ENCODE results near the gene FOXI2.

The FOXI2 gene

GRCh38 chr10:127743205-127743604 lies 6.2 kb downstream of the FOXI2 start:
- no peak for DNase-seq (ENCODE audit: low read depth, low spot score)

GRCh38 chr10:127744956-127745355 lies 8.0 kb downstream of the FOXI2 start:
- DNase-seq (ENCODE audit: low read depth, low spot score): no peak

- DNase-seq (ENCODE audit: low read depth, low spot score): no peak
These were observed 8.9 kb downstream of the FOXI2 start for GRCh38 chr10:127745861-127746260.

- DNase-seq (ENCODE audit: low read depth, low spot score): no peak
These were observed 18.8 kb downstream of the FOXI2 start for GRCh38 chr10:127755753-127756152.

GRCh38 chr10:127756264-127756663 lies 19.3 kb downstream of the FOXI2 start:
- no peak for DNase-seq (ENCODE audit: low read depth, low spot score)

GRCh38 chr10:127757033-127757432 lies 20.0 kb downstream of the FOXI2 start:
- DNase-seq (ENCODE audit: low read depth, low spot score): no peak

GRCh38 chr10:127759276-127759675 lies 22.3 kb downstream of the FOXI2 start:
- no peak for DNase-seq (ENCODE audit: low read depth, low spot score)

GRCh38 chr10:127762925-127763324 lies 25.9 kb downstream of the FOXI2 start:
- no peak for DNase-seq (ENCODE audit: low read depth, low spot score)

GRCh38 chr10:127774766-127775559 lies 38.0 kb downstream of the FOXI2 start:
- no peak for DNase-seq (ENCODE audit: low read depth, low spot score)

GRCh38 chr10:127776816-127777215 lies 39.8 kb downstream of the FOXI2 start:
- DNase-seq (ENCODE audit: low read depth, low spot score): no peak

- DNase-seq (ENCODE audit: low read depth, low spot score): no peak
These were observed 44.4 kb downstream of the FOXI2 start for GRCh38 chr10:127781412-127781811.

GRCh38 chr10:127787873-127788272 lies 50.9 kb downstream of the FOXI2 start:
- no peak for DNase-seq (ENCODE audit: low read depth, low spot score)

- no peak for DNase-seq (ENCODE audit: low read depth, low spot score)
These were observed 53.2 kb downstream of the FOXI2 start for GRCh38 chr10:127790066-127790624.
